Spinal cord (tissue), 10 donors: ENCODE data around the gene ACTL7A. TPM values are rescaled to one million over a fixed set of nuclear protein-coding genes. Genes with fewer than 3 reads are reported as not detected.

Experiments used
- DNase-seq, 6 donors: peaks; one replicate each; pipeline versions ENCODE4 v3.0.0 to v3.0.0-alpha.2; 2013 to 2015; ENCODE audit warnings: low spot score in 6 of 6, low read depth in 4 of 6
- H3K27ac ChIP-seq: one replicate; pipeline ENCODE4 v1.5.1; 2013; ENCODE audit warnings: low read depth, low read length, control low read depth
- H3K27me3 ChIP-seq: one replicate; pipeline ENCODE4 v1.6.1; 2013; ENCODE audit warnings: low read length; ENCODE audit not compliant: control insufficient read depth, insufficient read depth
- H3K36me3 ChIP-seq: one replicate; pipeline ENCODE4 v1.6.1; 2013; ENCODE audit warnings: low read length; ENCODE audit not compliant: control insufficient read depth, insufficient read depth
- H3K4me1 ChIP-seq: one replicate; pipeline ENCODE4 v1.6.1; 2013; ENCODE audit warnings: low read length; ENCODE audit not compliant: control insufficient read depth, insufficient read depth
- H3K4me3 ChIP-seq: one replicate; pipeline ENCODE4 v1.5.1; 2013; ENCODE audit warnings: low read depth, low read length, control low read depth
- H3K9me3 ChIP-seq: one replicate; pipeline ENCODE4 v1.6.1; 2013; ENCODE audit warnings: low read length; ENCODE audit not compliant: control insufficient read depth, insufficient read depth
- WGBS: methylation state at CpG from one replicate; pipeline ENCODE4 v1.1.5; 2013; ENCODE audit warnings: missing lambda C conversion rate; ENCODE audit not compliant: insufficient coverage; 5-methylcytosine and 5-hydroxymethylcytosine counted together
- polyA plus RNA-seq, 2 donors: library from polyadenylated mRNA; unstranded; fragments of 120-200 nt; gene quantifications; one replicate each; pipeline ENCODE4 v1.2.1, GENCODE V29; 2013; ENCODE audit not compliant: insufficient read length in 2 of 2
- total RNA-seq, 2 donors: library from RNA; depleted of rRNA in 1 of 2; stranded (reverse); fragments of 120-200 nt in 1 of 2; fragments of >200 nt in 1 of 2; gene quantifications; one replicate each; pipeline versions ENCODE4 v1.2.3 to v1.2.4, GENCODE V29; 2013 to 2014
- donor health status: healthy.

The ACTL7A gene
- total and polyA plus RNA-seq, 4 donors = not detected

DNA sequence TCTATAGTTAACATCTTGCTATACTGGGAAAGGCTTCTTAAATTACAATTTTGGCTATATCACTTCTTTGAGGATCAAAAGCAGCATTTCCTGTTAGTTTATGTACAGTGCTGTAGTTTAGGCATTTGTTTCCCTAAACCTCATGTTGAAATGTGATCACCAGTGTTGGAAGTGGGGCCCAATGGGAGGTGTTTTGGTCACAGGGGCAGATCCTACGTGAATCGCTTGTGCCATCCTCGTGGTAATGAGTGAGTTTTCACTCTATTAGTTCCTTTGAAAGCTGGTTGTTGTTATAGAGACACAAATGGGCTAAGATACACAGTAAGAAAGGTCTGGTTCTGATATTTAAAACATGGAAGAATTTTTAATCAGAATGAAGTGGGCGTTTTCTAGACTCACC, 5.8 kb downstream of the ACTL7A start:
- H3K27me3 ChIP-seq = no peaks in the 10 kb centered on the region
- no peak overlapping the region for H3K27ac ChIP-seq
- H3K4me1 ChIP-seq = peaks cover 4% of the 10 kb centered on the region
- H3K9me3 ChIP-seq = no peaks in the 10 kb centered on the region
- peaks cover 14% of the 10 kb centered on the region for H3K36me3 ChIP-seq
- no peak for DNase-seq
- no peak overlapping the region for H3K4me3 ChIP-seq
- WGBS = 49% methylated on average over 3 of the region's 4 CpGs

DNA sequence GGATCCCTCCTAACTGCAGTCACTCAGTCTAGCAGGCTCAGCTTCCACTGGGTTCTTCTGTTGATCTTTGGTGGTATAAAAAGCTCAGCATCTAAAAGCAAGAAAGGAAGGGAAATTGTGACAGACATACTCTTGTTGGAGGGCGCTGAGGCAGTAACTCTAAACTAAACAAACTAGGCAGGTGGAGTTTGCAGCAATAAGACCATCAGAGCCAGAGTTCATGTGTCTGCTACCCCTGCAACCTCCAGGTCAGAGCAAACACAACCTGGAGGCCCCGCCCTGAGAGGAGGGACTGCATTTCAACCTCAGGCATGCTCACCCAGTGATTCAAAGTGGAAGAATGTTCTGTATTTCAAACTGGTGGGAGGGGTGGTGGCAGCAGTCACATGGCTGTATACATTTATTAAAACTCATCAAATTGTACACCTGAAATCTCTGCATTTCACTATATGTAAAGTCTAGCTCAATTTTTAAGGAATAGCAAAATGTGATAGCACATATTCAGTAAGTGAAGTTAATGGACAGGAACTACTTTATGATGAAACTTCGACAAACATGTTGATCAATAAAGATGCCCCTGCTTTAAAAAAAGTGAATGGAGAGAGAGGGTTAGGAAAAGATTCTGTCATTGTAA, 7.1 kb downstream of the ACTL7A start:
- Histone ChIP-seq H3K27me3 (no peaks in the 10 kb centered on the region), H3K9me3 (no peaks in the 10 kb centered on the region), H3K36me3 (peaks cover 18% of the 10 kb centered on the region), H3K27ac (no peak overlapping the region), H3K4me1 (peaks cover 4% of the 10 kb centered on the region), H3K4me3 (no peak overlapping the region)
- no peak for DNase-seq
- WGBS = no CpG with 5 or more reads among the region's 3 CpGs

DNA sequence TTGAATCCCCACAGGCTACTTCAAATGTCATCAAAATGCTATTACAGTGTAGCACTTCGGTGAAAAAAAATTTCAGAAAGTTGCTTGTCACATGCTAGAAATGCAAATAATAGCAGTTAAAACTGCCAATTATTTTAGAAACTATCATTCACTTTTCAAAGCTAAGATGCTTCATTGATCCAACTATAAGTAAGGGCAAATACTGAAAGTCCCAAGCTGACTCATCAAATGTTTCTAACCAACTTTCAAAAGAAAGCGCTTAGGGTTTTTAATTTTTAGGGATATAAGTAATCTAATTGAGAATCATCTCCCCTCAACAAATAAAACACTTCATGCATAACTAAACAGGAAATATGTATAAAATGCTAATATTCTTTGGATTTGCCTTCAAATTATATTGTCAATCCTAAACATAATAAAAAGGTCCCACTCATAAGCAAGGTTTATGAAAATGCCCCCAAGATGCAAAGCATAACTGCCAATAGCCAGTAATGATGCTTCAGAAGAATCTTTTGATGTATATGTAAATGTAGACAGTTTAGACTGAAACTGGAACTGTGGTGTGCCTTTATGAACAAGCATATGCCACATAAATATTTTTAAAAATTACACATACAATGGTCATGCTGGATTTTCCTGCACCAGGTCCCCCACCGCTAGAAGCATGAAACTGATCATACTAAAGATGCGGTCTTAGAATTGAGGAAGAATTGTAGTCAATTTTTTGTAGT, 12.2 kb downstream of the ACTL7A start:
- Histone ChIP-seq H3K27ac (no peak overlapping the region), H3K27me3 (no peaks in the 10 kb centered on the region), H3K4me3 (no peak overlapping the region), H3K4me1 (no peaks in the 10 kb centered on the region), H3K36me3 (peaks cover 41% of the 10 kb centered on the region), H3K9me3 (no peaks in the 10 kb centered on the region)
- no CpG with 5 or more reads among the region's 4 CpGs for WGBS
- DNase-seq = no peak

DNA sequence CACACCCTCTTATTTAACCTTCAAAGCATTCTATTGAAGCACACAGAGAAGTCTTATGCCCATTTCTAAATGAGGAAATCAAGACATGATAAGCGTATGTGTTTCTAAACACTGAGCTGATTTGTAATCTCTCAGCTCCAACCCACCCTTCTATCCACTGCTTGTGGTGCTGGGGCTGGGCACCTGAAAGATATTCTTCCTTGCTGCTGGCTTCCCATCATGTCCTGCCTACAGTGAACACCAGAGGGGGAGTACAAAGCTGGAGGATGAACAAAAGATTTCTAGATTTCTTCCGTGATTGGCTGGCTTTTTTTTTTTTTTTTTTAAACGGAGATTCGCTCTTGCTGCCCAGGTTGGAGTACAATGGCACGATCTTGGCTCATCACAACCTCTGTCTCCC, 14.4 kb downstream of the ACTL7A start:
- Histone ChIP-seq H3K9me3 (no peaks in the 10 kb centered on the region), H3K27ac (no peak overlapping the region), H3K4me3 (no peak overlapping the region), H3K36me3 (peaks cover 43% of the 10 kb centered on the region), H3K4me1 (no peaks in the 10 kb centered on the region), H3K27me3 (no peaks in the 10 kb centered on the region)
- no peak for DNase-seq
- WGBS = 100% methylated on average over 1 of the region's 5 CpGs

DNA sequence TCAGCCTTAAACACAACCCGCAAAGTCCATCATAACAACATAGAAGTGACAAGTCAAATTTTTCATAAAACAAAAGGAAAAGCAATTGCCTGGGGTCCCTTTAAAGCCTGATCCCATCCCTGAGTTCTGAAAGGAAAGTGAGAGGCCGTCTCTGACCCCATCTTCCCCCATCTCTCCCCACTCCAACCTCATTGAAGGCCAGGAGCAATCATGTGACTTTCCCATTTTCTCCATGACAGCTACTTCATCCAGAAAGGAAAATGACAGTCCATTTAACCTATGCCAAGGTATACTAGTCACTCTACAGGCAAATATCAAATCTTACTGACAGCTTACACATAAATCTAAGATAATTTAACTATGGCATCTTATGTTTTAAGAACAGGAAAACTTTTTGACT, 15.5 kb downstream of the ACTL7A start:
- peaks cover 44% of the 10 kb centered on the region for H3K36me3 ChIP-seq
- H3K27ac ChIP-seq = no peak overlapping the region
- no peak overlapping the region for H3K4me3 ChIP-seq
- no peaks in the 10 kb centered on the region for H3K9me3 ChIP-seq
- no peaks in the 10 kb centered on the region for H3K27me3 ChIP-seq
- DNase-seq = no peak
- no peaks in the 10 kb centered on the region for H3K4me1 ChIP-seq
- 100% methylated on average over 2 of the region's 2 CpGs for WGBS

DNA sequence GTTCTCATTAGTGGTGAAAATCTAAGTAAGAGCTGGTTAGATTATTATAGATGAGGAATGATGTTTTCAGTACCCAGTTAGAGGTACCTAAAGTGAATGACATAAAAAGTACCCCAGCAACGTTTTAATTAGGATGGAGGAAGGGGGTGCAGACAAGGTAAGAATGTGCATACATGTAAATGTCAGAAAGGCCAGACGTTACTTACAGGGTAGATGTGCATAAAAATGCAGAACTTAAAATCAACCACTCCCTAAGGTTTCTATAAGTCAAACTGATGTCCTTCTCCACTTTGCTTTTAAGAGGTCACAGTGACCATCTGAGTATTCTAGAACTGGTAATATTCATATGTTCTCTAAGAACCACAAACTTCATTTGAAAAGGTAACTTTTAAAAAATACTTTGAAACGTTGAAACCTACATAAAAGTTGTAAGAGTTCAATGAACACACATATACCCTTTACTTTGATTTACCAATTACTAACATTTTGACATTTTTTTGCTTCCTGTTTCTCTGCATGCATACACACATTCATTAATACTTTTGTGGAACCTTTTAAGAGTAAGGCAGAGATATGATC, 18.8 kb downstream of the ACTL7A start:
- H3K27ac ChIP-seq = no peak overlapping the region
- H3K36me3 ChIP-seq = peaks cover 37% of the 10 kb centered on the region
- no peak overlapping the region for H3K4me3 ChIP-seq
- no peak for DNase-seq
- peaks cover 1% of the 10 kb centered on the region for H3K9me3 ChIP-seq
- no peaks in the 10 kb centered on the region for H3K4me1 ChIP-seq
- no CpG with 5 or more reads among the region's 3 CpGs for WGBS
- no peaks in the 10 kb centered on the region for H3K27me3 ChIP-seq

DNA sequence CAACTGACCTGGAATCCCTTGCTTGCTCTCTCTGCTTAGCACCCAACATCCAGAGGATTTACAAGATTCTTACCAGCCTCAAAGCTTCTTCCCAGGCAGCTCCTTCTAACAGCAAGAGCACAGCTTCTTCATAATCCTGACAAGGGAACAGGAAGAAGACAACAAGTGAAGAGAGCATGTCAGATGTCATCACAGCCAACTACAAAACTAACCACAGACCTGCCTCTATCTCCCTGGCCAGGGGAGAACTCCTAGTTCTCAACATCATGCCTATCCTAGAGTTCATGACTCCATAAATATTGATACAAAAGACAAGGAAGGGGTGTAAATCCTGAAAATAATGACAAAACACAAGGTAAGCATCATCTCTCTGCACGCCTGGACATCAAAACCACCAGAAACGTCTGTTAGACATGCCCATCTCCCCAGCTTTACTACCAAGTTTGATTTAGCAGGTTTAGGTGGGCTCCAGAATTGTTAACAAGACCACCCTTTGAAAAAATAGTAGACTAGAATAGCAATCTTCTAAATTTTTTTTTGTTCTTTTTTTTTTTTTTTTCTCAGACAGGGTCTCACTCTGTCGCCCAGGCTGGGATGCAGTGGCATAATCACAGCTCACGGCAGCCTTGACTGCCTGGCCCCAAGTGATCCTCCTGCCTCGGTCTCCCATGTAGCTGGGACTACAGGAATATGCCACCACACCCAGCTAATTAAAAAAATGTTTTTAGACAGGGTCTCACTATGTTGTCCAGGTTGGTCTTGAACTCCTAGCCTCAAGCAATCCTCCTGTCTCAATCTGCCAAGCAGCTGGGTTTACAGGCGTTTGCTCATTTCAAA, 20.2 kb downstream of the ACTL7A start:
- no peak overlapping the region for H3K27ac ChIP-seq
- no peaks in the 10 kb centered on the region for H3K27me3 ChIP-seq

DNA sequence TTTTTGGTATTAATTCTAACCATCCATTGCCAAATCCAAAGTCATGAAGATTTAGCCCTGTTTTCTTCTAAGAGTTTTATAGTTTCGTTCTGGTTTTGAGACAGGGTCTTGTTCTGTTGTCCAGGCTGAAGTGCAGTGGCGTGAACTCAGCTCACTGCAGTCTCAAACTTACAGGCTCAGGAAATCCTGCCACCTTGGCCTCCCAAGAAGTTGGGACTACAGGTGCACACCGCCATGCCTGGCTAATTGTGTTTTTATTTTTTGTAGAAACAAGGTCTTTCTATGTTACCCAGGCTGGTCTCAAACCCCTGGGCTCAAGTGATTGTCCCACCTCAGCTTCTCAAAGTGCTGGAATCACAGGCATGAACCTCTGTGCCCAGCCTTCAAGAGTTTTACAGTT, 21.0 kb downstream of the ACTL7A start:
- no peak overlapping the region for H3K27ac ChIP-seq
- WGBS = 100% methylated on average over 2 of the region's 3 CpGs
- H3K36me3 ChIP-seq = peaks cover 30% of the 10 kb centered on the region
- no peaks in the 10 kb centered on the region for H3K27me3 ChIP-seq
- no peak overlapping the region for H3K4me3 ChIP-seq
- no peaks in the 10 kb centered on the region for H3K4me1 ChIP-seq
- DNase-seq = no peak
- H3K9me3 ChIP-seq = peaks cover 1% of the 10 kb centered on the region

More for the DNA sequence above, 20.2 kb downstream of the ACTL7A start:
- WGBS = 97% methylated on average over 3 of the region's 6 CpGs
- H3K4me3 ChIP-seq = no peak overlapping the region
- H3K9me3 ChIP-seq = peaks cover 1% of the 10 kb centered on the region
- DNase-seq = no peak
- peaks cover 31% of the 10 kb centered on the region for H3K36me3 ChIP-seq
- no peaks in the 10 kb centered on the region for H3K4me1 ChIP-seq

DNA sequence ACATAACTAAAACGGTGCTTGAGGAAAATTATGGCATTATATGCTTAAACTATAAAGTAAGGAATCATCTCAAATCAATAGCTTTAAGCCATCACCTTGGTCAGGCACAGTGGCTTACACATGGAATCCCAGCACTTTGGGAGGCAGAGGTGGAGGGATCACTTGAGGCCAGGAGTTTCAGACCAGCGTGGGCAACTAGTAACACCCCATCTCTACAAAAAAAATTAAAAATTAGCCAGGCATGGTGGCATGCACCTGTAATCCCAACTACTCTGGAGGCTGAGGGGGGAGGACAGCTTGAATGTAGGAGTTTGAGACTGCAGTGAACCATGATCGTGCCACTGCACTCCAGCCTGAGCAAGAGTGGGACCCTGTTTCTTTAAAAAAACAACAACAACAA, 22.6 kb downstream of the ACTL7A start:
- WGBS = no CpG with 5 or more reads among the region's 3 CpGs
- no peak for DNase-seq
- Histone ChIP-seq H3K4me3 (no peak overlapping the region), H3K9me3 (peaks cover 1% of the 10 kb centered on the region), H3K27ac (no peak overlapping the region), H3K4me1 (no peaks in the 10 kb centered on the region), H3K27me3 (no peaks in the 10 kb centered on the region), H3K36me3 (peaks cover 23% of the 10 kb centered on the region)
